Uterus (tissue), 2 donors: ENCODE measurements around the gene SCARF2.

Experiments
- POLR2A ChIP-seq, 2 donors: fragments of 450-650 bp; IDR thresholded peaks; one replicate each; pipeline ENCODE4 v1.6.1; 2016; ENCODE audit warnings: antibody characterized with exemption in 2 of 2, mild to moderate bottlenecking in 1 of 2, moderate library complexity in 1 of 2
- TF ChIP-seq, protein P1 (sequence below), 4 experiments: fragments of 200-600 bp in 2 of 4; fragments of 450-650 bp in 2 of 4; sonication (generic) in 2 of 4; IDR thresholded peaks; one replicate each; pipeline ENCODE4 v1.5.1; 2016 to 2019; ENCODE audit warnings: antibody characterized with exemption in 4 of 4, mild to moderate bottlenecking in 2 of 4, moderate library complexity in 1 of 4

DNA sequence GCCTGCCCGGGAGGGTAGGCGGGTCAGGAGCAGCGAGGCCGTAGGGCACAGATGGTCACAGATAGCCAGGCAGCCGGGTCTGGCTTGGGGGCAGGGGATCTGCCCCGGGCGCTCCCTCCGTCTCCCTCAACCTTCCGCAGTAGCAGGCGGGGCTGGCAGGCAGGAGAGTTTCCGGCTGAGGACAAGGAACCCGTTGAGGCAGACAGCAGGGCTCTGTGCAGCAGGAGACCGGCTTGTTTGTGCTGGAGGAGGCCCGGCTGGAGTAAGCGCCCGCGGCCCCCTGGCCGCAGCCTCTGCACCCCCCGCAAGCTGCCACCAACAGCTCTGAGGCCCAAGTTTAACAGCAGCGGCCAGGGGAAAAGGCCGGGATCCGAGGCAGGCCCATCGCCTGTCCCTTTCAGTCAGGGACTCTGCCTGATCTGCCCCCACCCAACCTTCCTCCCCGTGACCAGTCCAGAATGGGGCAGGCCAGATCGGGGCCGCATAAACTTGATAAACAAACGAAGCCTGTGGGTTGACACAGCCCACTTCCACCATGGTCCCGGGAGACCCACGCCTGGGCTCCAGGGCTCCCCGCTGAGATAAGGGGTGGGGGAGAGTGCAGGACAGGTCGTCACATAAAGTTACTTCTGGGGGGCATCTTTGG, 13.6 kb downstream of the SCARF2 start:
- TF ChIP-seq POLR2A (IDR thresholded peaks at IDR 0.05): no peak
- TF ChIP-seq, protein P1, sequence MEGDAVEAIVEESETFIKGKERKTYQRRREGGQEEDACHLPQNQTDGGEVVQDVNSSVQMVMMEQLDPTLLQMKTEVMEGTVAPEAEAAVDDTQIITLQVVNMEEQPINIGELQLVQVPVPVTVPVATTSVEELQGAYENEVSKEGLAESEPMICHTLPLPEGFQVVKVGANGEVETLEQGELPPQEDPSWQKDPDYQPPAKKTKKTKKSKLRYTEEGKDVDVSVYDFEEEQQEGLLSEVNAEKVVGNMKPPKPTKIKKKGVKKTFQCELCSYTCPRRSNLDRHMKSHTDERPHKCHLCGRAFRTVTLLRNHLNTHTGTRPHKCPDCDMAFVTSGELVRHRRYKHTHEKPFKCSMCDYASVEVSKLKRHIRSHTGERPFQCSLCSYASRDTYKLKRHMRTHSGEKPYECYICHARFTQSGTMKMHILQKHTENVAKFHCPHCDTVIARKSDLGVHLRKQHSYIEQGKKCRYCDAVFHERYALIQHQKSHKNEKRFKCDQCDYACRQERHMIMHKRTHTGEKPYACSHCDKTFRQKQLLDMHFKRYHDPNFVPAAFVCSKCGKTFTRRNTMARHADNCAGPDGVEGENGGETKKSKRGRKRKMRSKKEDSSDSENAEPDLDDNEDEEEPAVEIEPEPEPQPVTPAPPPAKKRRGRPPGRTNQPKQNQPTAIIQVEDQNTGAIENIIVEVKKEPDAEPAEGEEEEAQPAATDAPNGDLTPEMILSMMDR (IDR thresholded peaks at IDR 0.05): no peak
